GM10266 (cell line): ENCODE data around the gene COL16A1.
A peak's percentile ranks its signal among the peaks of the same experiment; 100 is the strongest.

Experiments used
- DNase-seq: peaks from one replicate; pipeline ENCODE4 v3.0.0; 2012; ENCODE audit errors: extremely low spot score
- TF ChIP-seq, protein P1 (sequence below): IDR thresholded peaks from 2 replicates; pipeline ENCODE4 v1.5.1; 2012; ENCODE audit warnings: mild to moderate bottlenecking, low read depth; ENCODE audit not compliant: control insufficient read depth, insufficient read depth; ENCODE audit errors: missing control alignments

The COL16A1 gene

DNA sequence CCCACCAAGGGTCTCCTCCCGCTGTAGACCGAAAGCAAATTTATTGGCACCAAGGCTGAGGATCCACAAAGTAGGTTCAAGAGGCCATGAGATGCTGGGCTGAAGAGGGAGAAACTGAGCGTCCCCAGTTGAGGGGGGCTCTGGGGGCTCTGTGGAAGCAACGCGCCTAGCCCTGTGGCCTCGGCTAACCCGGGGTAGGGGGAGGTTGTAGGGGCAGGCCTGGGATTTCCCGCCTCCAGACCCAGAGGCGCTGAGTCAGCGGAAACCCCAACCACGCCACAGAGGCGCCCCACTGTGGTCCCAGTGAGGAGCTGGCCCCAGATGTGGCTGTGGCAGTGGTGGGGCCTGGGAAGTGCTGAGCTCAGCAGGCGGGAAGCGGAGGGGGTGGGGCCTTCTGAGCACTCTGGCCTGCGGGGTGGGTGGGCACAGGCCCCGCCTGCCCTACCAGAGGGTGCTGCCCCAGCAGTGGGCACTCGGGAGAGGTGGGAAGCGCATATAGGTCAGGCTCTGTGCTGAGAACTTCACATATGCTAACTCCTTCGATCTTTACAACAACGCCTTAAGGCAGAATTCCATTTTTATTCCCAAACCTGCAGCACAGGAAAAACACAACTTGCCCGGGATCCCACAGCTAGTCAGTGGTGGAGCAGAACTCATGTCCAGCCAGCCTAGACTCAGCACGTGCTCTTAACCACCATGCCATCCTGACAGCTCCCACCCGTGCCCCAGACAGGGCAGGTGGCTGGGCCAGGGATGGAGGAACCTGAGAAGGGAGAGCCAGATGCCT, 1.5 kb upstream of the COL16A1 start:
- DNase-seq, result peak; percentile 81
- TF ChIP-seq, protein P1, sequence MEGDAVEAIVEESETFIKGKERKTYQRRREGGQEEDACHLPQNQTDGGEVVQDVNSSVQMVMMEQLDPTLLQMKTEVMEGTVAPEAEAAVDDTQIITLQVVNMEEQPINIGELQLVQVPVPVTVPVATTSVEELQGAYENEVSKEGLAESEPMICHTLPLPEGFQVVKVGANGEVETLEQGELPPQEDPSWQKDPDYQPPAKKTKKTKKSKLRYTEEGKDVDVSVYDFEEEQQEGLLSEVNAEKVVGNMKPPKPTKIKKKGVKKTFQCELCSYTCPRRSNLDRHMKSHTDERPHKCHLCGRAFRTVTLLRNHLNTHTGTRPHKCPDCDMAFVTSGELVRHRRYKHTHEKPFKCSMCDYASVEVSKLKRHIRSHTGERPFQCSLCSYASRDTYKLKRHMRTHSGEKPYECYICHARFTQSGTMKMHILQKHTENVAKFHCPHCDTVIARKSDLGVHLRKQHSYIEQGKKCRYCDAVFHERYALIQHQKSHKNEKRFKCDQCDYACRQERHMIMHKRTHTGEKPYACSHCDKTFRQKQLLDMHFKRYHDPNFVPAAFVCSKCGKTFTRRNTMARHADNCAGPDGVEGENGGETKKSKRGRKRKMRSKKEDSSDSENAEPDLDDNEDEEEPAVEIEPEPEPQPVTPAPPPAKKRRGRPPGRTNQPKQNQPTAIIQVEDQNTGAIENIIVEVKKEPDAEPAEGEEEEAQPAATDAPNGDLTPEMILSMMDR, result peak; percentile 75

DNA sequence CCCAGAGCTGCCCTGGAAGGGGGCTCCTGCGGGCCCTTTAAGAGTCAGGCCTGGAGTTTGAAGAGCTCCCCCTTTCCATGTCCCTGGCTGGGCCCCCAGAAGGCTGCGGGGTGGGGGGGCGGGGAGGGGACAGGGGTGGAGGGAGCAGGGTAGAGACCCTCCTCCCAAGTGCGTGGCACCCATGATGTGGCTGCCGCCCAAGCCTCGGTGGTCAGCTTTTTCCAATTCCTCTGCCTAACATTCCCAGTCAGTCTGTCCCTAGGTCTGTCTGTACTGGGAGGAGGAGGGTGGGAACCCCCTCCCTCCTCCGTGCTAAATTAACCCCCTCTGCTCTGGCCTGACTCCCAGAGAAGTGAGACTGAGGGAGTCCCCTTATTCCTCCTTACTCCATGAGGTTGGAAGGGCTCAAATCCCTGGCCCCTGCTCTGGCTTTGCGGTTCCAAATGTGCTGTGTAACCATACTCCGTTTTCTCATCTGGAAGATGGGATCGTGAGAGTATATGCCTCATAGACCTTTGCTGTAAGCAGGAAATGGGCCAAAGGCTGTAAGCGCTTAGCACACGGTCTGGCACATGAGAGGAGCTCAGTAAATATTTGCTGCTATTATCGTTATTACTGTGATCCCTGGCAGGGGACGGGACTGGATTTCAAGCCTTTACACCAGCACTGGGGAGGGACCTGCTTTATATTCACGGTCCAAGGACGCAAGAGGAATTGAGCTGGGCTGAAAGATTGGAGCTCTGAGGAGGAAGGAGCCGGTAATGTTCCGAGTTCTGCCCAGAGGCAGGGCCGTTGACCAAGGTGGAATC, 658 bp upstream of the COL16A1 start:
- TF ChIP-seq, protein P1, result no peak
- no peak for DNase-seq

DNA sequence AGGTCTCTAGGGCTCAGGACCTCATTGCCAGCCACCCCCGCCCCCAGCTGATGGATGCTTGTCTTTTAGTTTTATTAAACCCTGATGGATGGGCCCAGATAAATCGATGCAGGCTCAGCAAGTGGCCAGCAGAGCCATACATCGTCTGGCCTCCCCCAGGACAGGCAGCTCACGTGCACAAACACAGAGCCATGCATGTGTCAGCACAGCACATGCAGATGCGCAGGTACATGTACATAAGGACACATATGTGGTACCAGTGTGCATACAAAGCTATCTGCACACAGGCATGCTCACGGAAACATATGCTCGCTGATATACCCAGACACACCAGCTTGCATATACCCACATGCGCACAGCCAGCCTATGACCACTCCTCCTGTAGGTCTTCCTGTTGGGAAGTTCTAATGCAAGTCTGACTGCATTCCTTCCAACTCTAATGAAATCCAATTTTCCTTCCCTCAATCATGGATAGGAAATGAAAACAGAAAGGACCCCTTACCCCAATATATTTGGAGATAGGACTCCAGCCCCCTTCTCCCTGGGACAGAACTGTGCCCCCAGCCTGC, 897 bp downstream of the COL16A1 start:
- TF ChIP-seq, protein P1, result no peak
- DNase-seq, result no peak

DNA sequence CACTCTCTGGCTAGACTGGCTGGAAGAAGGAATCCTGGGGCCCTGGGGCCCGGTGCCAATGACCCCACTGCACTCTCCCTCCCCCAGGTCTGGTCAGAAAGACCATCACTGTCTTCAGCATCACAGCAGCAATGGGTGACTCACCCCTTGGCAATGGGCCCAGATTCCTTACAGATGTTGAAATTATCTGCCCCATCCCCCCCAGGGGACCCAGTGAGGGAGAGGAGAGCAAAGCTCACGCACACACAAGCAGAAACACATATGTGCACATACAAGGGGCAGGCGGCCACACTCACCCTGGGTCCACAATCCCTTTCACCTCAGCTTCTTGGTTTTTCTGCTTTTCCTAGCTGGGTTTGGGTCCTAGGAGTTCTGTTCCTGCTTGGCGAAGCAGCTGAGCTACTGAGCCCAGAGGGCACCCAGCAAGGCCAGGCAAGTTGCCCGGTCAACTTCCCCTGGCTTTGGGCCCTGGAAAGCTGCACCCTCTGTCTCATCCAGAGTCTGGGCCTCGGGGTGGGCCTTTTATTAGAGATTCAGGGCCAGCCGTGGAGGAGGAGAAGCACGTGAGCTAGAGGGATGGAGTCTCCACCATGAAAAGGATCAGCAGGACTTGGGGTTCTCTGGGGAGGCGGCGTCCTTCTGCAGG, 2.6 kb downstream of the COL16A1 start:
- DNase-seq, result no peak
- TF ChIP-seq, protein P1, result no peak

DNA sequence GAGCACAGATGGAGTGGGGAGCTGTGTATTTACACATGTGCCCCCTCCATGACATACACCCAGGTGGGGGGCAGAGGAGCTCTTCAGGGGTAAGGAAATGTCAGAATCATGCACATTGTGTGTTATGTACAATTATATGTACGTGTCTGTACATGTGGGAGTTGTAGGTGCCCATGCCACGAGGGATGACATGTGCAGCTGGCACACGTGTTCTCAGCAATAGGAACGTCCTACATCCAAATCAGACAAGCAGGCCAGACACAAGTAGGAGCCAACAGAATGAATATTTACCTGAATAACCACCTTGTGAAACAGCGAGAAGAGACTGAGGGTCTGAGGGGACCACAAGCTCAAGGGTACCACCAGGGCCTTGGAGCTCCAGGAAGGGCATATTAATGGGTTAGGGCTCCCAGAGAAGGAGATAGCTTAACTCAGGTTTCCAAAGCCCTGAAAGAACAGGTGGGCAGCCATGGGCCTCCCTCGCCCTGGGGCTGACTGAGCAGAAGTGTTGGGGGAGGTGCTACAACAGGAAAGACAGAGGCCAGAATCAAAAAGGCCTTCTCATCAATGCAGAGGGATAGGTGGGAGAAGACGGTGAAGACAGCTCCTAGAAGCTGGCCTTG, 3.2 kb downstream of the COL16A1 start:
- DNase-seq, result no peak
- TF ChIP-seq, protein P1, result no peak

DNA sequence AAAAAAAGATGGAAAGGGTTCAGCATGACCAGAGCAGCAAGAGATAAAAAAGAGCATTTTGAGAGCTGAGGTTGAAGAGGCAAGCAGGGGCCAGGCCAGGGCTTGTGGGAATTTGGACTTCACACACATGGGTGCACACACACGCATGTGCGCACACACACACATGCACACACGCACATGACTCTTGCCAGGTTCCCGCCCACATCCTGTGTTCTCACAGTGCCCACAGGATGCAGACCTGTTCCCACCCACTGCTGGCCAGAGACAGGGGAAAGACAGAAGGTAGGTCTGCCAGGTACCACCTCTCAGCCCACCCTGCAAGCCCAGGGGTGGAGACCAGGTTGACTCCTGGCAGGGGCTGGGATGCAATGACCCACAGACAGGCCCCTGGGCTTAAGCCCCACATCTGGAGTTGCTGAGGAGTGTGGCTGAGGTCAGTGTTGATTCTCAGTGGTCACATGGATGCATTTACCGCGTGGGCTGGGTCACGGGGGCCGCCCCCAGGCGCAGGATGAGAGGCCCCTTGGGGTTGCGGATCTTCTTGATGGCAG, 4.4 kb downstream of the COL16A1 start:
- DNase-seq, result peak; percentile 50
- TF ChIP-seq, protein P1, result no peak
